ENCODE measurements around the gene WHRN.

WHRN gene

GRCh38 chr9:114505187-114506081 lies at the start of gene WHRN:
Gene WHRN (minus strand): TSS chr9:114505473. CDS start chr9:114504801, 672 bp downstream.
- FAIRE-seq = no peak

DNA sequence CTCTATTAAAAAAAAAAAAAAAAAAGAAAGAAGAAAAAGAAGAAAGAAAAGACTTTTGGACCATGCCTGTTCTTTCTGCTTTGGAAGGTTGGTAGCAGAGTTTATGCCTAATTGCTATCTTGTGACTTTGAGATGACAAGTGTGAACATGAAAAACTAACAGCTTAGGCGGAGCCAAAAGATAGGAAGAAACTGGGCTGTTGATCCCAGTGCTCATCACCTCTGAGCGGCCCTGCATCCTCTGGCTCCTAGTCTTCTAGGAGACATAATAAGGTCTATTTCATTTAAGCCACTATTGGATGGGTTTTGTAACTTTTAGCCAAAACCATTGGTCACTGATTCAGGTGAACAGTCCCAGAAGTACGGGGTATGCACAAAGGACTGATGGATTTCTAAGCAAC lies 47.9 kb upstream of the WHRN start:
- no peak for FAIRE-seq

DNA sequence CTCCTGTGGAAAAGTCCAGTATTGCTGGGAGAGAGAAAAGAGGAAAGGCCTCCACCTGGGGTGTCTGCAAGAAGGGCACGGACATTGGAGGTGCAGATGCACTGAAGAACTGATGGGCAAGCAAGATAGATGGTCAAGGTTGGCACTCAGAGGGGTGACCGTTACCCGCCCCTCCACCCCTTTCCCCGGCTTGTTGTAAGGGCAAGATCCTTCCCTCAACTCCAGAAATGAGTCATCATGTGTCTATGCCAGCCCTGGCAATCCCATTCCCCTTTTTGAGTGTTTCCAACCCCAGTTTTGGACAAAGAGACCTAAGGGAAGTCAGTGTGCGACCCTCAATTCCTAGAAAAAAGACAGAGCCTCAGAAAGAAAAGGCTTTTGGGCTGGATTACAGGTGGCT lies 47.4 kb upstream of the WHRN start:
- FAIRE-seq = no peak

GRCh38 chr9:114551750-114552685 lies 46.7 kb upstream of the WHRN start:
- peak; percentile 95 for FAIRE-seq

DNA sequence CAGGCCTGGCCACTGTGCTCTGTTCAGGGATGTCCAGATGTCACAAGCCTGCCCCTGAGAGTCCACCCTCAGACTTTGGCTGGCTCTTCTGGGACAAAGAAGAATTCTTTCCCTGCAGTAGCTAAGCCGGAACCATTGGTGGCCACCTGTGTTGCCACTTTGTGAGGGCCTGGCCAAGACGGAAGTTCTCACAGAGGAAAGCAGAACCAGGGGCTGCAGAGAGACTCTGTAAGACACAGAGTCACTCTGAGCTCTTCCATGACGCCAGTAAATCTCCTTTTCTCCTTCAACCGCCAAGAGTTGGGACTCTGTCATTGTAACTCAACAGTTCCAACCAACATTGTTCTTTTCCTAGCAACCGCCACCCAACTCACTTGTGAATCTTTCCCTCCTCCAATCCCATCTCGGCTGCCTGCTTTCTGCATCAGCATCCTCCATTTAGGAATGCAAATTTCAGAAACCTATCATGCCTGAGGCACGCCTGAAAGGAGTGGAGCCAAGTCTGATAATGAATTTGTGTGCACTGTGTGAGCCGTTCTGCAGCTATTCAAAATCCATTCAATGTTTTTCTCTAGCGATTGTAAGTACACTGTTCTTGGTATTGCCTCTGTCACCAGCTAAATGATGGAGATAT lies 44.5 kb upstream of the WHRN start:
- FAIRE-seq = no peak

DNA sequence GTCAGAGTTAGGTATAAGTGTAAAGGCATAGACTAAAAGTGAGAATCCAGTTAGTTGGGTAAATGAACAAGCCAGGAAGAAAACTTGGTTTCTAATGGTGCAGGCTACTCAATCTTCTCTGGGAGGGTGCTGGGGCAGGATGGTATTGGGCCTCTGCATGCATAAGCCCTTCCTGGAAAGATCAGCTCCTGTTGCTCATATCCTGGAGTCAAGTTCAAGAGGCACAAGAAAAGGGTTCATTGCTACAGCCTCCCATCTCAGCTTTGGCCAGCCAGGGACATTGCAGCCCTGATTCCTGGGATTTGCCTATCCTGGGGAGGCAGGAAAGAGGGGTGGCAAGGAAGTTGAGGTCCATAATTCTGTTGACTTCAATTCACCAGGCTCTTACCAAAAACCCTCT lies 41.6 kb upstream of the WHRN start:
- FAIRE-seq = no peak

DNA sequence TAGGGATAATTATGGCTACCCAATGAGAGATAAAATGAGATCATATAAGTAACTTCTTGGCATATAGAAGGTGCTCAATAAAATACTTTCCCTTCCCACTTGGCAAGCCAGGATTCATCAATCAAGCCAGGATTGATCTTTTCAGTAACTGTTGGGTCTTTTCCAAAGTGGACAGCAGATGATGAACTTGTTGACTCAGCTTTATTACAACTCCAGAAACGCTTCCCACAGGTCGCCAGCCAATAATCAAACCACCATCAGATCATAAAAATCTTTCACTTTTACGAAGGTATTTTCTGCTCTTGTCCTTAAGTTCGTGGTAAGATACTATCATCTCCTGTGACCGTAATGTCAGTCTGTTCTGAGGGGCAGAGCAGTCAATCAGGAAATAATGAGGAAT lies 39.8 kb upstream of the WHRN start:
- no peak for FAIRE-seq

DNA sequence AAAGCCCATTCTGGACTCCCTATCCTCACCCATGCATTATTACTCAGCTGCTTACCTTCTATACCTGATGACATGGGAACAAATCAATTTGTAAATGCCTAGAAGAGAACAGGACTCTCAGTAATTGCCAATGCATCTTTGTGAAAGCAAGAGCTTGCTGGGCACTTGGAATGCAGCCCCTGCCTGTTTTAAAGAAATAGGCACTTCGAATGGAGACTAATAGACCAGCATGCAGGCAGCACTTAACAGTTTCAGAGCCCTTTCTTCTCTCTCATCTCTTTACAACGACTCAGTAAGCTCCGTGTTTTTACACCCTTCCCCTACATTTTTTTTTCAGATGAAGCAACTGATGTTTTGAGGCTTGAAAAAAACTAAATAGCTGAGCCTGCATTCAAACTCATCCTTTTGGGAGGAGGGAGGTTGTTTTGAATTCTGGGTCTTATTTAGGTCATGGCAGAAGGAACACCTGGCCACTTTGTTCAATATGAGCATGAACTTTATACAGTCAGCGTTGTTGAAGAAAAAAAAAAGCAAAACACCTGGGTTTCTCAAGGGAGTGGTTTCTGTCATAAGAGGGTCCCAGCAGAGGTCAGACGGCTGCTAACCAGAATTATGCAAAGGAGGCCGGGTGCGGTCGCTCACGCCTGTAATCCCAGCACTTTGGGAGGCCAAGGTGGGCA lies 34.6 kb upstream of the WHRN start:
- no peak for FAIRE-seq

- FAIRE-seq = no peak
These were observed 33.0 kb upstream of the WHRN start for GRCh38 chr9:114538241-114538640.

- no peak for FAIRE-seq
These were observed 27.4 kb upstream of the WHRN start for GRCh38 chr9:114532561-114533237.

- FAIRE-seq = no peak
These were observed 24.0 kb upstream of the WHRN start for GRCh38 chr9:114529285-114529684.

GRCh38 chr9:114526807-114527206 lies 21.5 kb upstream of the WHRN start:
- FAIRE-seq = no peak

DNA sequence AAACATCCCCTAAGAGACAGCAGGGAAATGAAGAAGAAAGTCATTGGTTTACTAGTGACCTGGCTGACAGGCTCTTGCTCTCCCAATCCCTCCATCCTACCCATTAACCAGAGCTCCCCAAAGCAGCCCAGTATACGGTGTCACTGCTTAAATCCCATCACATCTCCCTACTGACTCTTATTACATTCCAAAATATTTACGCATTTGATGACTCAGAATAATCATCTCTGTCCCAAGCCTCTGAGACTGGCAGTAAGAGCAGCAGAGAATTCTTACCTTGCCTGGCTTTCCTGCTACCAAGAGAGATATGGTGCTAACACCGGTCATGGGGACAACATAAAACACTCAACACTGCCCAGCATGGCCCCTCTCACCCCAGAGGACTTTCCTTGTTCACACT lies 20.2 kb upstream of the WHRN start:
- FAIRE-seq = no peak

- no peak for FAIRE-seq
These were observed 19.0 kb upstream of the WHRN start for GRCh38 chr9:114524247-114524681.

- no peak for FAIRE-seq
These were observed 17.6 kb upstream of the WHRN start for GRCh38 chr9:114522847-114523246.

DNA sequence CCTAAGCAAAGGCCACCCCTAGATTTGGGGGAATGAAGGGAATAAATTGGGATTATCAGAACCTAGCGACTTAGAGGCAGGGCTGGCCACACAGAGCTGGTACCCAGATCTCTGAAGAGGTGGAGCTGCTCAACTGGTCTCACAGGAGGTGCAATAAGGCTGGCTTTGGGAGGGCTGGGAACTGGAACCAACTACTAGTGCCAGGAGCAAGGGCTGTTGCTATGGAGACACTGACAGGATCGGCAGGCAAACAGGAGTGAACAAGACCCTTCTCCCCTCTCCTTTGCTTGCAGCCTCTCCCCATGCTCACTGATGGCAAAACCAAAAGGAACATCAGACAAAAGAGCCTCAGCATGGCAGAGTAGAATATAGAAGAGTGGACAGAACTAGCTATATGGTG lies 17.0 kb upstream of the WHRN start:
- no peak for FAIRE-seq

DNA sequence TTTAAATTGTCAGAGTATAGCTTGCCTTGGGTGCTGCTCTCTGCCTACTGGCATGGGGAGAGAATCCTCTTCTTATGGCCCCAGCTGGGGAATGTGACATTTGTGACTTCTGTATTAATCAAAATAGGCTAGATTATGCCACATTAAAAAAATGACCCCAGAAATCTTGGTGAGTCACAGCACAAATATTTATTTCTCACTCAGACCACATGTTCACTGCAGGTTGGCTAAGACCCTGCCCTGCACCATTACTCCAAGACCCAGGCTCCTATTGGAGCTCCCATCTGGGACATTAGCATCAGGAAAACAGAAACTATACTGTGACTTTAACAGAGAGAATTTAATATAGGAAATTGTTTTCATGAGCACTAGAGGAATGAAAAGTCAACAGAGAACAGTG lies 16.6 kb upstream of the WHRN start:
- no peak for FAIRE-seq

DNA sequence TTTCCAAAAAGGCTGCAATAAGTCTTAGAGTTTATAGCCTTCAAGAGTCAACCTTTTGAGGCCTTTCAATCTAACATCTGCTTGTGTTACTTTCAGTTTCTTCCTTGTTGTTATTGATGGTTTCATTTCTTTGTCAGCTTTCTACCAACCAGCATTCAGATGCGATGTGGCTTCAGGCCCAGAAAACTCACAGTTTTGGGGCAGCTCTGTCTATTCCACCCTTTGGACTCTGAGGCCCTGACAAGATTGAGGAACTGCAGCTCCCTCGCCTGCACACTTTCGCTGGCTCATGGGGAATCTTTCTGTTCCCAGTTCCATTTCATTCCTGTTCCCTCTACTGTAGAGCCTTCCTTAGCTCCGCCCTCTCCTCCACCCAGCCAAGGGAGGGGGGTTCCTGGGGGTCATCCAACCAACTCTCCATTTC lies 13.3 kb upstream of the WHRN start:
- FAIRE-seq = no peak

GRCh38 chr9:114518120-114518519 lies 12.8 kb upstream of the WHRN start:
- FAIRE-seq = no peak

- FAIRE-seq = no peak
These were observed 11.6 kb upstream of the WHRN start for GRCh38 chr9:114516913-114517312.

- FAIRE-seq = no peak
These were observed 10.3 kb upstream of the WHRN start for GRCh38 chr9:114515528-114515927.

- no peak for FAIRE-seq
These were observed 8.6 kb upstream of the WHRN start for GRCh38 chr9:114513959-114514267.

Measured in G401.6 (cell line).